ENCODE results near the gene LCE3B.

GRCh38 chr1:152657677-152658076, 44.1 kb downstream of the LCE3B start:
- TF ChIP-seq CTCF (IDR thresholded peaks at IDR 0.05) (no peak), POLR2A (IDR thresholded peaks at IDR 0.05) (no peak)

Measured in tibial nerve (tissue), 3 donors.